Calu3 (cell line): ENCODE data around the gene VDR. TPM values are rescaled to one million over a fixed set of nuclear protein-coding genes. Genes with fewer than 3 reads are reported as not detected.

ENCODE experiments used
- BruUV-seq: library from RNA; stranded (reverse); fragments of 400-500 nt; replicated peaks from 2 replicates; lab custom pipeline; 2021; lab: Mats Ljungman, UMichigan
- CTCF ChIA-PET: fragments of 300-600 bp; sonication (Branson Sonifier 250); formaldehyde crosslinking; loops from one replicate; lab custom pipeline; 2022; ENCODE audit warnings: antibody characterized with exemption; lab: Charles Lee
- DNase-seq: peaks from one replicate; pipeline ENCODE4 v3.0.0; 2022
- H3K27ac Mint-ChIP-seq: one replicate; pipeline ENCODE4 v1.8.0; 2022; ENCODE audit warnings: mixed read lengths; ENCODE audit not compliant: unreplicated experiment
- H3K27me3 Mint-ChIP-seq: one replicate; pipeline ENCODE4 v1.8.0; 2022; ENCODE audit warnings: mixed read lengths; ENCODE audit not compliant: unreplicated experiment
- H3K36me3 Mint-ChIP-seq: one replicate; pipeline ENCODE4 v1.8.0; 2022; ENCODE audit warnings: mild to moderate bottlenecking, moderate library complexity, mixed read lengths; ENCODE audit not compliant: insufficient read depth, unreplicated experiment
- H3K4me1 Mint-ChIP-seq: one replicate; pipeline ENCODE4 v1.8.0; 2022; ENCODE audit warnings: mild to moderate bottlenecking, low read depth, mixed read lengths; ENCODE audit not compliant: unreplicated experiment
- H3K4me3 Mint-ChIP-seq: one replicate; pipeline ENCODE4 v1.8.0; 2022; ENCODE audit warnings: mild to moderate bottlenecking, low read depth, moderate library complexity, mixed read lengths; ENCODE audit not compliant: unreplicated experiment
- H3K9me3 Mint-ChIP-seq: one replicate; pipeline ENCODE4 v1.8.0; 2022; ENCODE audit warnings: low read depth, mixed read lengths; ENCODE audit not compliant: unreplicated experiment
- intact Hi-C: fragments of 100-400 bp; cut with micrococcal nuclease; formaldehyde crosslinking; loops from one replicate; pipeline ENCODE4 v1.10.0; 2022; ENCODE audit not compliant: unreplicated experiment
- total RNA-seq: library from RNA; stranded (reverse); gene quantifications from 2 replicates; pipeline ENCODE4 v1.2.3, GENCODE V29; 2022
- TF ChIP-seq, protein P1 (sequence below): fragments of 200-600 bp; IDR thresholded peaks from one replicate; pipeline ENCODE4 v1.8.0; 2022; ENCODE audit warnings: antibody characterized with exemption; ENCODE audit not compliant: unreplicated experiment

Gene VDR
- total RNA-seq, 1 experiment from 2014 or later, result 10.1 TPM

- TF ChIP-seq, protein P1, sequence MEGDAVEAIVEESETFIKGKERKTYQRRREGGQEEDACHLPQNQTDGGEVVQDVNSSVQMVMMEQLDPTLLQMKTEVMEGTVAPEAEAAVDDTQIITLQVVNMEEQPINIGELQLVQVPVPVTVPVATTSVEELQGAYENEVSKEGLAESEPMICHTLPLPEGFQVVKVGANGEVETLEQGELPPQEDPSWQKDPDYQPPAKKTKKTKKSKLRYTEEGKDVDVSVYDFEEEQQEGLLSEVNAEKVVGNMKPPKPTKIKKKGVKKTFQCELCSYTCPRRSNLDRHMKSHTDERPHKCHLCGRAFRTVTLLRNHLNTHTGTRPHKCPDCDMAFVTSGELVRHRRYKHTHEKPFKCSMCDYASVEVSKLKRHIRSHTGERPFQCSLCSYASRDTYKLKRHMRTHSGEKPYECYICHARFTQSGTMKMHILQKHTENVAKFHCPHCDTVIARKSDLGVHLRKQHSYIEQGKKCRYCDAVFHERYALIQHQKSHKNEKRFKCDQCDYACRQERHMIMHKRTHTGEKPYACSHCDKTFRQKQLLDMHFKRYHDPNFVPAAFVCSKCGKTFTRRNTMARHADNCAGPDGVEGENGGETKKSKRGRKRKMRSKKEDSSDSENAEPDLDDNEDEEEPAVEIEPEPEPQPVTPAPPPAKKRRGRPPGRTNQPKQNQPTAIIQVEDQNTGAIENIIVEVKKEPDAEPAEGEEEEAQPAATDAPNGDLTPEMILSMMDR, result no peak
- H3K4me1 Mint-ChIP-seq, result peaks cover 24% of the 10 kb centered on the region
- H3K27me3 Mint-ChIP-seq, result no peaks in the 10 kb centered on the region
- H3K36me3 Mint-ChIP-seq, result peaks cover 5% of the 10 kb centered on the region
- DNase-seq, result no peak
- CTCF ChIA-PET, result interaction anchor here (0.6 kb wide), 1 partner anchor 8 kb away, joined by 3 read pairs; no protein-coding TSS in a partner anchor
- BruUV-seq, result no TSS peak
- intact Hi-C loops, result no loop called here
- H3K4me3 Mint-ChIP-seq, result no peak overlapping the region
- no peak overlapping the region for H3K27ac Mint-ChIP-seq
- H3K9me3 Mint-ChIP-seq, result no peaks in the 10 kb centered on the region
Measured at GRCh38 chr12:47885012-47885501, 19.7 kb downstream of the VDR start.

DNA sequence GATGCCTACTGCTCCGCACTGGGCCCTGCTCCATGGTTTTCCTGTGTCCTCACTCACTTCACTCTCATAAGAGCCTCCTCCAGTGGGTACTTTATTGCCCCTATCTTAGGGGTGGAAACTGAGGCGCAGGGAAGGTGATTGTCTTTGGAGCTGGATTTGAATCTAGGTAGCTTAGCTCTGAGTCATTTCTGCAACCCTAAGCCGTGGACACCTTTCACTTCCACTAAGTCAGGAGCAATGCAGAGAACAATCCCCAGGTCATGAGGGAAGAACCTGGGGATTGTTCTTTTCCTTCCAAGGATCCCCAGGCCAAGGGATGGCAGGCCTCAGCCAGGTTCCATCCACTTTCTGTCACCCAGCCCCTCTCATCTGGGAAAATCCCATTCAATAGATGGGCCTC is 20.3 kb downstream of the VDR start:
- intact Hi-C loops, result no loop called here

GRCh38 chr12:47883663-47884195 is 21.1 kb downstream of the VDR start:
- intact Hi-C loops, result no loop called here
- Mint-ChIP-seq H3K4me3 (no peak overlapping the region), H3K4me1 (peaks cover 24% of the 10 kb centered on the region), H3K9me3 (no peaks in the 10 kb centered on the region), H3K36me3 (peaks cover 5% of the 10 kb centered on the region), H3K27ac (no peak overlapping the region), H3K27me3 (no peaks in the 10 kb centered on the region)
- DNase-seq, result no peak
- CTCF ChIA-PET, result interaction anchor here (1.1 kb wide), 1 partner anchor 17 kb away, joined by 4 read pairs; no protein-coding TSS in a partner anchor
- no TSS peak for BruUV-seq
- TF ChIP-seq, protein P1, result no peak

More for the DNA sequence above, 20.3 kb downstream of the VDR start:
- no peak for DNase-seq
- Mint-ChIP-seq H3K27ac (no peak overlapping the region), H3K4me1 (peaks cover 24% of the 10 kb centered on the region), H3K27me3 (no peaks in the 10 kb centered on the region), H3K36me3 (peaks cover 5% of the 10 kb centered on the region), H3K9me3 (no peaks in the 10 kb centered on the region), H3K4me3 (no peak overlapping the region)
- TF ChIP-seq, protein P1, result no peak
- CTCF ChIA-PET, result interaction anchor here (0.6 kb wide), 1 partner anchor 9 kb away, joined by 3 read pairs; no protein-coding TSS in a partner anchor
- no TSS peak for BruUV-seq

GRCh38 chr12:47882781-47883546 is 21.8 kb downstream of the VDR start:
- H3K36me3 Mint-ChIP-seq, result peaks cover 5% of the 10 kb centered on the region
- CTCF ChIA-PET, result interaction anchor here (0.5 to 1.1 kb wide), 2 partner anchors 12 to 18 kb away, joined by 4 read pairs; no protein-coding TSS in a partner anchor
- intact Hi-C loops, result no loop called here
- H3K27me3 Mint-ChIP-seq, result no peaks in the 10 kb centered on the region
- no peak overlapping the region for H3K4me3 Mint-ChIP-seq
- peaks cover 24% of the 10 kb centered on the region for H3K4me1 Mint-ChIP-seq
- BruUV-seq, result no TSS peak
- H3K9me3 Mint-ChIP-seq, result no peaks in the 10 kb centered on the region
- peak; percentile 36 for DNase-seq
- H3K27ac Mint-ChIP-seq, result no peak overlapping the region
- TF ChIP-seq, protein P1, result no peak
